ENCODE results near the gene PIP5K1C.
A peak's percentile ranks its signal among the peaks of the same experiment; 100 is the strongest.

PIP5K1C gene

DNA sequence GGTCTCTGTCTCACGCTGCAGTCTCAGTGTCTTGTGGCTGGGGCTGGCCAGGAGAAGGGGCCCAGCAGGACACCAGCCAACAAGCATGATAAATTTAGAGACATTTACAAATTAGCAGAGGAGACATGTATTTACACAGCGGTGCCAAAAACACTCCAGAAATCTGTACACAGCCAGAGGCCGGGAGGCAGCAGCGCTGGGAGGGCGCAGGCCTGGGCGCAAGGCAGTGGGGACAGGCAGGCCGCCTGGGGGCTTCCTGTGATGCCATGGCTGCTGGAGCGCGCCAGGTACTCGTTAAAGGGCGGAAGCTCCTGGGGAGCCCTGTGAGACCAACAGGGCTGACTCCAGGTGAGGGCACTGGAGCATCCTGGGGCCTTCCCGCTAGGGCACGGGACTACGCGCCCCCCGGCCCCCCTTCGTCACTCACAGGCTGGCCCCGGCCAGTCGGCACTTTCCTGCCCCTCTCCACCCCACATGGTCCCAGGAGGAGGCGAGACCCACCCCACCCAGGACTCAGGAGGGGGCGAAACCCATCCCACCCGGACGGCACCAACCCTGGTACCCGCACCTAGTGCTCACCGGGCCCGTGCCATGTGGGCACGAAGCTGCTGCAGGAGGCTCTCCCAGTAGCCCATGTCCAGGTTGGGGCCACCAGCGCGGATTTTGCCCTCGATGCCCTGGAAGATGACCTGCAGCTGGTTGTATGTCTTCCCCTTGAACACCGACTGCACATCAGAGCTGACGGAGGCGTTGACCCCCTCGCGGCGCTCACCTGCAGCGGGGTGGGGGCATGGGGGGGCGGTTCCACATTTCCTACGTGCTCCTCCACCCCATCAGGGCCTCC, 86.2 kb downstream of the PIP5K1C start:
- no peak overlapping the region for H3K4me3 Mint-ChIP-seq
- H3K4me1 Mint-ChIP-seq, result peaks cover 19% of the 10 kb centered on the region
- no peaks in the 10 kb centered on the region for H3K27me3 Mint-ChIP-seq
- H3K9me3 Mint-ChIP-seq, result no peaks in the 10 kb centered on the region
- no peak for ATAC-seq
- H3K27ac Mint-ChIP-seq, result no peak overlapping the region
- peaks cover 33% of the 10 kb centered on the region for H3K36me3 Mint-ChIP-seq

DNA sequence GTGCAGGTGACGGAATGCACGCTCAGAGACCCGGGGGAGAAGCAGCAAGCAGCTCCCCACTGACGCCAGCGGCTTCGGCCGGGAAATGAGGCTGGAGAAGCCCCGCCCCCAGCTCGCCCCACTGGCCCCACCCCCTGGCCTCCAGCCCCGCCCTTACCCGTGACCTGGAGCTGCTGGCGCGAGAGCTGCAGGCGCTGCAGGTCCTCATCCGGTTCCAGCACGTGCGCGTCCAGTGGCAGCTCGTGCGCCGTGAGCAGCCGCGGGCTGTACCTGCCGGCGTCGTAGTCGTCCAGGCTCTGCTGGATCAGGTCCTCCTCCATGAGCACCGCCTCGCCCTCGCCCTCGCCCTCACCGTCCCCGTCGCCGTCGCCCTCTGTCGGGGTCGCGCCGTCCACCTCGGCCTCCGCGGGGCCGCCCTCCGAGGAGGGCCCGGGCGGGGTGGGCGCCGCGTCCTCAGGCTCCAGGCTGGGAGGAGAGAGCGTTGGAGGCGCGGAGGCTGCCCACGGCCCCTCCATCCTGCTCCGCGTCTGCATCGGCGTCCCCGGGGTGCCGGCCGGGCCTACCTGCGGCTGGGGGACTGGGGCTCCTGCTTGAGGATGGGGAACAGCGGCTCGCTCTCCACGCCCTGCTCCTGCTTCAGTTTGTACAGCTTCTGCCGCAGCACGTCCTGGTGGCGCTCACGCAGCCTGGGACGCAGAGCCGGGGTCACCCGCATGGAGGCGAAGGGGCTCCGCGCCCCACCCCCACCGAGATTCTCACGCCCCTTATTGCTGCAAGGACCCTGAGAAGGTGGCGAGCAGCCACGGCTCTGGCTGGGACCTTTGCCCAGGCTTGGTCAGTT, 87.1 kb downstream of the PIP5K1C start:
- ATAC-seq, result no peak
- H3K4me3 Mint-ChIP-seq, result no peak overlapping the region
- H3K4me1 Mint-ChIP-seq, result peaks cover 14% of the 10 kb centered on the region
- H3K27me3 Mint-ChIP-seq, result peaks cover 4% of the 10 kb centered on the region
- H3K27ac Mint-ChIP-seq, result no peak overlapping the region
- H3K36me3 Mint-ChIP-seq, result peaks cover 31% of the 10 kb centered on the region
- H3K9me3 Mint-ChIP-seq, result peaks cover 1% of the 10 kb centered on the region

DNA sequence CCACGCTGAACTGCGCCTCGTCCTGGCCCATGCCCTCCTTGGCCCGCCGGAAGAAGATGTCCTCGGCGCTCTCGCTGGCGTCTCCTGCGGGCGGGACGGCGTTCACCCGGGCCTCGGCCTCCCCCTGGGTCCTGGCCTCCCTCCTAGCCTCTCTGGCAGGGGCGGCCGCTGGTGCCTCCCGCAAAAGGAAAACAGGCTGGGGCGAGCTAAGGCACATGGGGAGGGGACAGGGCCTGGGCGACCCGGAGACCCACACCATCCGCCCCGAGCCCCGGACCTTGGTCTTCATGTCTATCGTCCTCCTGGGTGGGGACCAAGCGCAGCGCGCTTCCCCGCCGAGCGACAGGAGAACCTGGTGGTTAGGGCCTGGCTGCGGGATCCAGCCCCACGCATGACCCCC, 87.9 kb downstream of the PIP5K1C start:
- Mint-ChIP-seq H3K4me1 (peaks cover 15% of the 10 kb centered on the region), H3K4me3 (no peak overlapping the region), H3K36me3 (peaks cover 27% of the 10 kb centered on the region), H3K27ac (no peak overlapping the region), H3K27me3 (peaks cover 12% of the 10 kb centered on the region), H3K9me3 (peaks cover 4% of the 10 kb centered on the region)
- no peak for ATAC-seq

DNA sequence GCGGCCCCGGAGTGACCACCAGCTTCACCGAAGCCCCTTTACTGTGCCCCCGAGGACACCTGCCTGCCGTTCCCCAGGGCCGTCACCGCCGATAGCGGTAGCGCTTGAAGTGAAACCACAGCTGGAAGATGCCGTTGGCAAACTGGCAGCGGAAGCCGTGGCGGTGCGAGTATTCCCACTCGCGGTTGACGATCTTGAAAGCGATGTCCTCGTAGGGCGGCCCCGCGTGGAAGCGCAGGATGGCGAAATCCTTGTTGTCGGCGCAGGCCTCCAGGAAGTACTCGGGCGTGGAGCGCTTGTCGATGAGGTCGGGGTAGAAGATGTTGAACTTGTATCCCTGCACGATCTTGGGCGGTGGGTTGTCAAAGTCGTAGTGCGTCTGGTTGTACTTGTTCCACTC, 88.4 kb downstream of the PIP5K1C start:
- Mint-ChIP-seq H3K4me3 (no peak overlapping the region), H3K27me3 (peaks cover 17% of the 10 kb centered on the region), H3K9me3 (peaks cover 4% of the 10 kb centered on the region), H3K27ac (no peak overlapping the region), H3K4me1 (peaks cover 15% of the 10 kb centered on the region), H3K36me3 (peaks cover 22% of the 10 kb centered on the region)
- no peak for ATAC-seq

DNA sequence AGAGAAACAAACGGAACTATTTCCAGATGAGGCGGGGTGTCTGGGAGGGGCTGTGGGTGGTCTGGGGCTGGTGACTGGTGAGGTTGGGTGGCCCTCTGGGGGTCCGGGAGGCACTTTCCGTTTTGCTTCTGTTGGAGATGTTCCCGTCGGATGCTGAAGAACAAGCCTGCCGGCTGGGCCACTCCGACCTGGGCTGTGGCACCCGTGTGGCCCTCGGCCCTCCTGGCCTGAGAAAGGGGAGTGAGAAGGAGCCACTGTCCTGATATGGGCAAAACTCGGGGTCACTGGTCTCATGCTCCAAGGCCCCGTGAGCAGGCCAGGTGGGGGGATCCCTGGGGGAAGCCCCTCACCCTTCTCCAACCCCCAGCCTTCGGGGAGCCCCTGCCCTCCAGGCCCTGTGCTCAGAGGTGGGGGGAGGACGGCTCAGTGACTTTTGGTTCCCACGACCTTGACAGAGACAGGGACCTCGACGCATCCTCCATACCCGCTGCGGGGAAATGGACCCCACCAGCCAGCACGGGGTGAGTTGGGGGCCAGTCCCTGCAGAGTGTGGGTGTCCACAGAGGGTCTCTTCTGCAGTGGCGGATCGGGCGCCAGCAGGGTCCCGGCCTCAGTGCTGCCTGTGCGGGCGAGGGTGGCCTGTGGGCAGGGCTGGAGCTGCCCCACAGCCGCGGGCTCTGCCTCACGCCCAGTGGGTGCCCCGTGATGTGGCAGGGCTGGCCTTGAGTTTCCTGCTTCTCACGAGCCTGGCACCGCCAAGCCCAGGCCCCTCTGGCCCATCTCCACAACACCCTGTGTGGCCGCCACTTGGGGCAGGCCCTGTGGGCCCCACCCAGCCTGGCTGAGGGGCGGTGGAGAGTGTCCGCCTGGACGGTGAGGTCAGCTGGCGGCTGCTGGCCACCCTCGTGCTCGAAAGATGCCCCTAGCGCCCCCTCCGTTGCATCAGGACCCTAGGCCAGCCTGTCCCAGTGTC, 89.2 kb downstream of the PIP5K1C start:
- no peak overlapping the region for H3K4me3 Mint-ChIP-seq
- H3K4me1 Mint-ChIP-seq, result peaks cover 15% of the 10 kb centered on the region
- no peak for ATAC-seq
- peaks cover 18% of the 10 kb centered on the region for H3K27me3 Mint-ChIP-seq
- H3K27ac Mint-ChIP-seq, result no peak overlapping the region
- H3K36me3 Mint-ChIP-seq, result peaks cover 21% of the 10 kb centered on the region
- peaks cover 4% of the 10 kb centered on the region for H3K9me3 Mint-ChIP-seq

DNA sequence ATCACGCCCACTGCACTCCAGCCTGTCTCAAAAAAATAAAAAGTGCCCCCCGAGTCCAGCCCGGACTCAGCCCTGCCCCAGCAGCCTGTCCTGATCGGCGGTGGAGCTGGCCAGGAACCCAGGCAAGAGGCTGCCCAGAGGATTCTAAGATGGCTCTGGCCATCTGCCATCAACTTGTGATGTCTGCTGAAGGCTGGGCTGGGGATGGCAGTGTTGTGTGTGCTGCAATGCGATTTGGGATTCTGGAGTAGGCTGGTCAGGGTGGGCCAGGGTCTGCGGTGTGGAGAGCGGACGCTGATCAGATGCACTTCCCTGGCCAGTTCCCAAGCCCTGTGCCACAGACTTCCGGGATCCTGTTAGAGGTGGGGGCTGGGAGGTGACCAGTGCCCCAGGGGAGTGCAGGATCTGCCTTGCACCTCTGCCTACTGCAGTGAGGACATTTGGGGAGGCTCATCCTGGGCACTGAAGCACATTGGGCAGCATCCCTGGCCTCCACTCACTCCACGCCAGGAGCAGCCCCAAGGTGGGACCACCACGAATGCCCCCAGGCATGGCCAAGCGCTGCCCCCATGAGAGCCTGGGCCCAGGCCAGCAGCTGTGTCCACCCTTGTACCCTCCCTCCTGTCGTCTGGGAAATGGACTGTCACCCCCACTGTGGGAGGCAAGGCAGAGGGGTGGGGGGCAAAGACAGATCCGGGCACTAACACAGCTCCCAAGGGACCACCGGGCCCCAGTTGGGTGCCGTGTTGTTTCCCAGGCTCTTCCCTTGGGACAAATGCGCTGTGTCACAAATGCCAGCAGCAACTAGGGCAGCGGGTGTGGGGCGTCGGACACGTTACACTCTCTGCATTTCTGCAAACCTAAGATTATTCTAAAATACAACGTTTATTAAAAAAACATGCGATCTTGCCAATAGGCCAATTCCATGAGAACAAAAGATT, 90.2 kb downstream of the PIP5K1C start:
- Mint-ChIP-seq H3K27me3 (peaks cover 18% of the 10 kb centered on the region), H3K27ac (no peak overlapping the region), H3K4me3 (no peak overlapping the region), H3K4me1 (peaks cover 15% of the 10 kb centered on the region), H3K9me3 (peaks cover 4% of the 10 kb centered on the region), H3K36me3 (peaks cover 16% of the 10 kb centered on the region)
- no peak for ATAC-seq

DNA sequence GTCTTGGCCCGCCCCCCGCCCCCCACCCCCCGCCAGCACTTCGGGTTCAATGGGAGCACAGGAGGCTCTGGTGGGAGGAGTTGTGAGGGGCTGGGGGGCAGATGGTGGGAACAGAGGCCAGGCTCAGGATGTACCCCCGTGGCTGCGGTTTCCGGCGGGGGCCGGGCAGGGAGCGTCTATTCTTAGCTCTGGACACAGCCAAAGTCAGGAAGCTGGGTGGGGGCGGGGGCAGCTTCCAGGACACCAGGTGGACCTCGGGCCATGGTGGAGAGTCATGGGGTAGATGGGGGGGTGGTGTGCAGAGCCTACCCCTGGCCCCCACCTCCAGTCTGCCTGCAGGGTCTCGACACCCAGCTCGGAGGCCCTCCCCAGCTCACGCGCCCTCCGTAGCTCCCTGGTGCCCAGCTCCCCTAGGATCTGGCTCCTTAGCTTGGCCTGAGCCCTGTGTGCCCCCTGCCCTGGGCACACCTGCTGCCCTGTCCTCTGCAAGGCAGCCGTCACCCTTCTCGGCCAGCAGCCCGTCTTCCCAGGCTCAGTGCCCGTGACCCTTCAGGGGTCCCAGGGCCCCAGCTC, 91.4 kb downstream of the PIP5K1C start:
- H3K36me3 Mint-ChIP-seq, result peaks cover 16% of the 10 kb centered on the region
- H3K4me1 Mint-ChIP-seq, result peaks cover 15% of the 10 kb centered on the region
- H3K27me3 Mint-ChIP-seq, result peaks cover 18% of the 10 kb centered on the region
- H3K27ac Mint-ChIP-seq, result no peak overlapping the region
- H3K9me3 Mint-ChIP-seq, result peaks cover 4% of the 10 kb centered on the region
- no peak overlapping the region for H3K4me3 Mint-ChIP-seq
- ATAC-seq, result no peak

DNA sequence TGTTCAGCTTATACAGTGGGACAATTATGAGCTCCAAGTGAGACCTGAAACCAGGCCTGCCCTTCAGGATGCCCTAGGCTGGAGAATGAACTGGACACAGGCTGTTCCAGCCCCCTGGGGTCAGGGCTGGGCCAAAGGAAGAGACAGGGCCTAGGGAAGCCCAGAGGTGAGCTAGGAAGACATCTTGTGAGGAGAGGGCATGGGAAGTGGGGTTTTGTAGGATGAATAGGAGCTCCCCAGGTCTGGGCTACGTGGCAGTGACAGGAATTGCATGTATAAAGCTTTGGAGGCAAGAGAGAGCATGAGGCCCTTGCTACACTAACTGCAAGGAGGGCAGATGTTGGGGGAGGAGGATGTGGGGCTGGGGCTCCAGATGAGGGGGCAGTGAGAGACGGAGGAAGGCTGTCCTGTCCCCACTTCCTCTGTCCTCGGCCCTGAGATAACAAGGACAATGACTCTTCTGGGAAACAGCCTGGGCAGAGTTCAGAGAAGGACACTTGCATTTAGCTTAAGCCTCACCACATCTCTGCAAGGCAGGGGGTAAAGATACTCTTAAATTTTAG, 92.1 kb downstream of the PIP5K1C start:
- peaks cover 4% of the 10 kb centered on the region for H3K9me3 Mint-ChIP-seq

DNA sequence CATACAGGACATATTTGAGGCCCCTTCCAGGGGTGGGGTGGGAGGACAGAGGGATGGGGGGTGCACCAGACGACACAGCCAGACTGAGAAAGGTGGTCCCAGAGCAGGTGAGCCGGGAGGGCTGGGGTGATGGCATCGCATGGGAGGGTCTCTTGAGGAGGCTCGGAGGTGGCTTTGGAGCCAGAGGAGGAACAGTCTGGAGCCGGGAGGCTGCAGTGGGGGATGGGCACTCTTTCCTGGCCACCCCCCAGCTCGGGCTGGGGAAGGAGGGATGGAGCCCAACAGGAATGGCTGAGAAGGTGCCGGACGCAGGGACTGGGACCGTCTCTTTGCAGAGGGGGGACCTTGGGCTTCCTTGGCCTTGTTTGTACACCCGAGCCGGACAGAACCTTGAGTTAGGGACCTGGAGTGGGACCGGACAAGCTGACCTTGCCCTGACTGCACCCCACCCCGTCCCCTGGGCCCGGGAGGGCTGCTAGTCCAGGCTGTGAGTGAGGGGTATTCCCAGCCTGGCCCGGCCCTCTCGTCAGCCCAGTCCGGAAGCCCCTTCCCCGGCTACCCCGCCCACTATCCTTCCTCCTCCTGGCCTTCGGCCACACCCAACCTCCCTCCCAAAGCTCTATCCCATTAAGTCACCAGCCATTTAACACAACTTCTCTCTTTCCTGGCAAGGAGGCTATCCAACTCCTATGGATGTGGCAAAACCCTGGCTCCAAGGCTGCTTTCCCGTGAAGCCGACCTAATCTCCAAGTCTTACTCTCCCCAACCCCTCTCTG, 92.8 kb downstream of the PIP5K1C start:
- peaks cover 9% of the 10 kb centered on the region for H3K36me3 Mint-ChIP-seq
- no peak overlapping the region for H3K27ac Mint-ChIP-seq
- no peak overlapping the region for H3K4me3 Mint-ChIP-seq
- peaks cover 18% of the 10 kb centered on the region for H3K27me3 Mint-ChIP-seq
- ATAC-seq, result no peak
- peaks cover 15% of the 10 kb centered on the region for H3K4me1 Mint-ChIP-seq
- H3K9me3 Mint-ChIP-seq, result peaks cover 4% of the 10 kb centered on the region

More for the DNA sequence above, 92.1 kb downstream of the PIP5K1C start:
- Mint-ChIP-seq H3K27me3 (peaks cover 18% of the 10 kb centered on the region), H3K27ac (no peak overlapping the region), H3K4me3 (no peak overlapping the region), H3K4me1 (peaks cover 15% of the 10 kb centered on the region), H3K36me3 (peaks cover 12% of the 10 kb centered on the region)
- ATAC-seq, result no peak

DNA sequence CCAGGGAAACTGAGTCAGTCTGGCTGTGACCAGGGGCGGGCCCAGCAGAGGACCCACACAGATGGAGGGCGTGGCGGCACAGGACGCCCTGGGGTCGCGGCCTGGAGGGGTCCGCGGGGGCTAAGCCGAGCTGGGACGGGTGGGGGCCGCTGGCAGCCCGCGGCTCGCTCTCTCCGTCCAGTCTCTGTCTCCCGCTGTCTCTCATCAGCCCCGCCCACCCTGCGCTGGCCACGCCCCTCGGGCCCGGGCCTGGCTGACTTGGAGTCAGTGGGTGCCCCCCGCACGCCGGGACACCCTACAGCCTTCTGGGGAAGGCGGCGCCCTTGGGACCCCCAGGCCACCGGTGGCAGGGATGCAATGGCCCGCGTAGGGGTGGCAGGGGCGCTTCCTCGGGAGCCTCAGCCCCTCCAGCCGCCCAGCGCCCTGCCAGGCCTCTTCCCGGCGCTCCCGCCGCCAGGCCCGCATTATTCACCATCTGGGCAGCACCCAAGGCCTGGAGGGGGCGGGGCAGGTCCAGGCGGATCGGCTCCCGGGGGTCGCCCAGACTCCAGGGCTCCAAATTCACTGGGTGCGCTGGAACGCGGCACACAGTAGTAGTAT, 93.5 kb downstream of the PIP5K1C start, which contains the start of gene TBXA2R:
TBXA2R (minus strand) TSS at position 186 of the 600 bp plus-strand sequence. CDS start 6,241 bp downstream, outside the sequence.
- peaks cover 4% of the 10 kb centered on the region for H3K9me3 Mint-ChIP-seq
- H3K36me3 Mint-ChIP-seq, result peaks cover 2% of the 10 kb centered on the region
- no peak within 1 kb of the TSS for H3K4me3 Mint-ChIP-seq
- peaks cover 15% of the 10 kb centered on the region for H3K4me1 Mint-ChIP-seq
- H3K27ac Mint-ChIP-seq, result no peak within 1 kb of the TSS
- ATAC-seq, result peak; percentile 42
- peaks cover 18% of the 10 kb centered on the region for H3K27me3 Mint-ChIP-seq

DNA sequence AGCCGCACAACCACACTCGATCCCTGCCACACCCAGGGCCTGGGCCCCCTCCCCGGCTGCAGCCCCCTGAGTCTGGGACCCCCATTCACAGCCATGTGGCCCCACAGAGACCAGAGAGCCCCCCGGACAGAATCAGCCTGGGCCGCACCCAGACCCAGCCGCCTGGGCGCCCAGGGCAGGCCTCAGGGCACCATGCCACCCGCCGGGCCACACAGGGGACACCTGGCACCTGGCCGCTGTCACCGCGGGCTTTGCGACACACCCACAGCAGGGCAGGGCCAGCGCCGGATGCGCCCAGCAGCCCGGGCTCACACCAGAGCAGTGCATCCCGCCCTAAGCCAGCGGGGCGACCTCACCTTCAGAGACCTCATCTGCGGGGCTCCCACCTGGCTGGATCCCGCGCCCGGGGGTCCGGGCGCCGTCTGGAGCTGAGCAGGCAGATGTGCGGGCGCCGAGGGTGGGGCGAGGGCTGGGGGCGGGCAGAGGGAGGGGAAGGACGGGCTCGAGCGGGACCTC, 94.0 kb downstream of the PIP5K1C start:
- peaks cover 4% of the 10 kb centered on the region for H3K9me3 Mint-ChIP-seq
- no peak overlapping the region for H3K27ac Mint-ChIP-seq
- H3K27me3 Mint-ChIP-seq, result peaks cover 18% of the 10 kb centered on the region
- no peak overlapping the region for H3K4me3 Mint-ChIP-seq
- H3K4me1 Mint-ChIP-seq, result peaks cover 15% of the 10 kb centered on the region
- peak; percentile 34 for ATAC-seq
- no peaks in the 10 kb centered on the region for H3K36me3 Mint-ChIP-seq

DNA sequence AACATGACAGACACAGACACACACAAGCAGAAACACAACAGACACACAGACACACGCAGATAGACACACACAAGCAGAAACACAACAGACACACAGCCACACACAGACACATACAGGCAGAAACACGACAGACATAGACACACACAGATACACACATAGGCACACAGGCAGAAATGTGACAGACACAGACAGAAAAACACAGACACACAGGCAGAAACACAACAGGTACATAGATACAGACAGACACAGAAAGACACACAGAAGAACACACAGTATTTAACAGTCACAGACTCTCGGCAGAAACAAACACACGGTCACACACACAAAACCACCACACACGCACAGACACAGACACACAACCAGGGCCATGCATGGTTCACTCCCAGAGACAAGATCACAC, 94.5 kb downstream of the PIP5K1C start:
- no peaks in the 10 kb centered on the region for H3K36me3 Mint-ChIP-seq
- H3K27ac Mint-ChIP-seq, result no peak overlapping the region
- H3K9me3 Mint-ChIP-seq, result peaks cover 4% of the 10 kb centered on the region
- peaks cover 18% of the 10 kb centered on the region for H3K27me3 Mint-ChIP-seq
- H3K4me1 Mint-ChIP-seq, result peaks cover 15% of the 10 kb centered on the region
- ATAC-seq, result no peak
- H3K4me3 Mint-ChIP-seq, result no peak overlapping the region
